GM19372 (cell line): Measurements from ENCODE around the gene NOC3L.
"Not testable (repeated sequence)": the region's sequence is repeated elsewhere in the genome, so short reads cannot be mapped to it uniquely, and the experiment has no call there.

Source experiments
- ATAC-seq: cut with Tn5 transposase; IDR thresholded peaks from one replicate; pipeline ENCODE4 v1.9.1; 2021; ENCODE audit warnings: mild to moderate bottlenecking, low read depth, moderate library complexity; ENCODE audit not compliant: unreplicated experiment

The NOC3L gene

DNA sequence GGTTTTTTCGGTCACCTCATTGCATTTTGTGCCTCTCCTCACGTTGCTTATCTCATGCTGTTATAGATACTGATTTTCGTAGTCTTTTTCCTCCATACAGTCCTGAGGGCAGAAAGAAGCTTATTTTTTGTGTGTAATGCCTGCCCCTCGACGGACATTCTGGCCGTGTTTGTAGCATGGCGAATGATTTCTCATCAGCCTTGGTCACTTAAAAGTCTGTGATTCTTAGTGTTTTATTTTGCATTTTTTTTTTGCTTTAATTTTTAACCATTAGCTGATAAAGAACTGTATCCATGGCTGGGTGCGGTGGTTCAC, 469 bp upstream of the NOC3L start:
- ATAC-seq = peak; percentile 27

DNA sequence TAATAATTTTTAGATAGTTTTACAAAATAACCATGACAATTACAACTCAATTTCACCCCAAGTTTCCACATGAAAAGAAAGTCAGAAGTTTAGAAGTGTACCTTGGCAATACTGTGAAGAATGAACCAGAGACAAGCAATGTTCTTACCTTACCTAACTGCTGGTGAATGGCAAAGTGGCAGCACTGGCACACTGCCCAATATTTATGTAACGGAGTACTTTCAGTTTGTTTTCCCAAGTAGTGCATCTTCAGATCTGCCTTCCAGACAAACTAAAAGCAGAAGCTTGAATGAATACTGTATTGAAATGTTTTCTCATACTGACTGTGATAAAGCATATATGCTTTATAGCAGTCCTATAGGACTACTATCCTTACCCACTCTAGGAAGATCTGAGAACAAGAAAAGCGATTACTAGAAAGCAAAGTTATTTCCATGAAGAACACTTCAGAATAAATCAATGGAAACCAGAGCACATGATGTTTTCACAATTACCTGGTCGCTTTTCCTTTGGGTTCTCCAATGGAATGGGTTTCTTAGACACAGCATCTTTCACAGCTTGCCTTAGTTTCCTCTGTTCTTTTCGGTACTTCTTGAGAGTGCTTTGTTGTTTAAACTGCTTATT, 1.5 kb downstream of the NOC3L start:
- ATAC-seq = no peak

DNA sequence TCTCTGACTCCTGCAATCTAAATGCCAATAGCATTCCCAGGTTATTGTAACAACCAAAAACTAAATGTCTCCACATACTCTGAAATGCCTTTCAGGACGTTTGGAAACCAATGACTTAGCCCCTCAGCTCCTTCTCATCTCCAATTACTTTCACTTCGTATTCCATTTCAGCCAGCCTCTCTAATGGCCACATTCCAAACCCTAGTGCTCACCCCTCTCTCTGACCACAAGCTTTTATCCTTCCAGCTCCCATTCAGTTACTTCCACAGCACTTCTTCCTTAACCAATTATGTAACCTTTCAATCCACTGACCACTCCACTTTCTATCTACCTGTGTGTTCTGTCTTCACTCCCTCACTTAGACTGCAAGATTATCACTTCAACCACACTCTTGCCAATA, 4.3 kb downstream of the NOC3L start:
- ATAC-seq = no peak

DNA sequence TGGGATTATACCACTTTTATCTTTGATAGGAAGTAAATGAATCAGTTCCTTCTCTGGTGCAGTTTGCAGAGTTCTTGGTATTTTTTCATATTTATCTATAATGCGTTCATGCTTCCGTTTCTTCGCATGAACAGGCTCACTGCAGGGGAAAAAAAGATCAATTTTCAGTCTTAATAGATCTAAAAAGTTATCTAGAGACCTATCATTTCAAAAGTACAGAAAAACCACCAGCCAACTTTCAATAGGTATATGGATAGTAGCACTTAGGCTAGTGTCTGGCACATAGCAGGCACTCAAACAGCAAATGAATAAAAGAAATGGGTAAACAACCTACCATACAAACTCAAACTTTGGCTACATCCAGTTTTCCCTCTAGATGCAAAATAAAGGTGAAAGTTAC, 5.5 kb downstream of the NOC3L start:
- ATAC-seq = no peak

DNA sequence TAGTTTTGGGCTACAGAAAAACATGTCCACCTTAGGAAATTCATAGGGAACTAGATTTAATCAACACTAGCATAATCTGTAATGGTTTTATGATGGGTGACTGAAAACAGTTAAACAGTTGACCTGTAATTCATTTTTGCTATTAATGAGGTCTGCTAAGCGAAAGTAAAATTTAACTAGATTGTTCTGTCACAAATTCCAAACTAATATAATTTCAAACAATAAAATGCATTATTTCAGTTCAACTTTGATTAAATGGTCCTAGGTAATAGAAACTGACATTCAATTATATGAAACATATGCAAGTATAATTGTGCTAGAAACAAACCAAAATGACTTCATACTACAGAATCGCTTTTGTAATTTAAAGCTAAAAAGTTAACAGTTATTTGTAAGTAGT, 6.9 kb downstream of the NOC3L start:
- ATAC-seq = no peak

DNA sequence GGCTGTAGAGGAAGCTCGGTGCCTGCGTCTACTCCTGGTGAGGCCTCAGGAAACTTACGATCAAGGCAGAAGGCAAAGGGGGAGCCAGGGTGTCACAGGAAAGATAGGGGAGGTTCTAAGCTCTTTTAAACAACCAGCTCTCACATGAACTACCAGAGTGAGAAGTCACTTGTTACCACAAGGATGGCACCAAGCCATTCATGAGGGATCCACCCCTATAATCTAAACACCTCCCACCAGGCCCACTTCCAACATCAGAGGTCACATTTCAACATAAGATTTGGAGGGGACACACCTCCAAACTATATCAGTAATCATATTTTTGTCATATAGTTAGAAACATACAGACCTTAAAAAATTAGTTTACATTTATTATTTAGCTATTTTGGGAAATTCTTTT, 9.4 kb downstream of the NOC3L start:
- ATAC-seq = no peak

DNA sequence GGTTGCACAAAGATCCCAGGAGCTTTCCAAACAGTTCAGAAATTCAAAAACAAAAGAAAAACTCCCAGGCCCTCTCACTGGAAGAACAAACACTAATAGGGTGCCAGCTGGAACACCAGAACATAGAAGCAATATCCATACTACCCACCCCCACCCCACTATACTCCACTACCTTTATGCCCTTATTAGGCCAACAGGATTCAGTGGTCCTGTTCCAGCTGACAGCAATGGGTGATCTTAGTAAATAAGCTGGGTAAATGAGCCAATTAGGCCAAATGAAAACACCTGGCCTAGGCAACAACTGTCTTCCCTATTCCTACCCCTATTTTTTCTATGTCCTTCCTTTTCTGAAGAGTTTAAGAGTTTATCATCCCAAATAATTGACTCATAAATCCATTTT, 11.7 kb downstream of the NOC3L start:
- no peak for ATAC-seq

DNA sequence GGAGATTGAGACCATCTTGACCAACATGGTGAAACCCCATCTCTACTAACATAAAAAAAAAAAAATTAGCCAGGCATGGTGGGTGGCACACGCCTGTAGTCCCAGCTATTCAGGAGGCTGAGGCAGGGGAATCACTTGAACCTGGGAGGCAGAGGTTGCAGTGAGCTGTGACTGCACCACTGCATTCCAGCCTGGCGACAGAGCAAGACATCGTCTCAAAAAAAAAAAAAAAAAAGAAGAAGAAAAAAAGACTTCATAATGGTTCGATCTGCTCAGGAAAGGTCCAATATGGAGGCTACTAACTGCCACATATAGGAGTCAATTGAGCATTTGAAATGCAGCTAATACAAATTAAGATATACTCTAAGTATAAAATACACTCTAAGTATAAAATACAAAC, 12.2 kb downstream of the NOC3L start:
- ATAC-seq = not testable (repeated sequence)

DNA sequence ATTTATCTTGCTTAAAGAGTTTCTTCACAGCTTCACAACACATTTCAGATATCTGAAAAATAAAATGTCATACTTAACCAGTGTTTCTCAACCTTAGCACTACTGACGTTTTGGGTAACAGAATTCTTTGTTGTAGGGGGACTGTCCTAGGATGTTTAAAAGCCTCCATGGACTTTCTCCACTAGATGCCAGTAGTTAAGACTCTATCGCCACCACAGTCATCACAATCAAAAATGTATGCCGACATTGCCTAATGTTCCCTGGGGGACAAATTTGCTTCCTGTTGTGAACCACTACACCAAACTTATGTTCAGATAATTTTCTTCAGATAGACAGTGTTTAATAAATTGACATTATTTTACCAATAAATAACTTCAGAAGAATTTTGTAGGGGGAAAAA, 13.4 kb downstream of the NOC3L start:
- ATAC-seq = no peak

DNA sequence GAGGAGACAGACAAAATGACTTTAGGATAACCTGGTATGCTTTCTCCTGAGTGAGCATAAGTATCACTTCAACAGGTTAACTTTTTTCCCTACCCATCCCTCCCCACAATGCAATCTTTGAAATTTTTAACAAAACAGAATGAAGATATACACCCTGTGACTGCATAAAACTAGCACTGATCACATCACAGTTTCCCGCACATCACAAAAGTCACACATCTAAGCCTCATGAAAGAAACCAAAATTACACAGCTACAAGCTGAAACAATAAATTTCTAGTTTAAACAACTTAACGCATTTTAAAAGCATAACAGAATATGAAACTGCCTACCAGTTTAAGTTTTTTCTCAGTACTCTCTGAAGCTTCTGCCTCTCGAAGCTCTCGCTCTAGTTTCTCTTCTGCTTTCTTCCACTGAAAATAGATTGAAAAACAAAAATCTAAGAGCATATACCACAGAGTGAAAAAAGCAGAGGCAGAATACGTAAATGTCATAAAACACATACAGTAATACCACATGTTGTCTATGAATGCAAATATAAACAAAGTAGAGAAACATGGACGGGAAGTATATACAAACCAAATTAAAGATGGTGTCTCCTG, 18.1 kb downstream of the NOC3L start:
- ATAC-seq = peak; percentile 95

DNA sequence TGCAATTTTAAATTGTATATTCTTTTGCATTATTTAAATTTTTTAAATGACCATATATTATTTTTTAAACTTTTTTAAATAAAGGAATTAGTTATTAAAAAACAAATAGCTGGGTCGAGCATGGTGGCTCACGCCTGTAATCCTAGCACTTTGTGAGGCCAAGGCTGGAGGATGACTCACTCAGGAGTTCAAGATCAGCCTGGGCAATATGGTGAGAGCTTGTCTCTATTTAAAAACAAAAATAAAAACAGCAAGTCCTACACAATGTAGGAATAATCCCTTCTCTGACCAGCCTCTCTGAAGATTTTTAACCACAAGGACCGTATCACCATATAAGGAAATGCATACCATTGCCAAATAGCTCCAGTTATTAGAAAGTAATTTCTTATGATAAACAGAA, 19.6 kb downstream of the NOC3L start:
- ATAC-seq = no peak

DNA sequence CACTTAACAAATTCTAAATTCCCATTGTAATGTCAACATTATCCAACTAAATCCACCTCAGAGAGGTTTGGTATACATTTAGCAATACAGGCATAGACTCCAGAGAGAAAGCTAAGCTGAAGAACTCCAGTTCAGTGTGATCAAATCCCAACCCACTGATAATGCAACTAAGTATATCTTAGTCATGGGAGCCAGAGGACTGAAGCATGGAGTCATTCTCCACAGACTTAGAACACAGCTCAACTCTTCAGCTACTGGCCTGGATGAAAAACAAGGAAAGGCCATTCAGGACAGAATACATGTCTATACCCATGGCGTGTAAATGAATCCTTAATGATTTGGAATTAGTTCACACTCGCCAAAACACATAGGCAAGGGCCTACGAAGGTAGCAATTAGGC, 27.9 kb downstream of the NOC3L start:
- ATAC-seq = no peak

DNA sequence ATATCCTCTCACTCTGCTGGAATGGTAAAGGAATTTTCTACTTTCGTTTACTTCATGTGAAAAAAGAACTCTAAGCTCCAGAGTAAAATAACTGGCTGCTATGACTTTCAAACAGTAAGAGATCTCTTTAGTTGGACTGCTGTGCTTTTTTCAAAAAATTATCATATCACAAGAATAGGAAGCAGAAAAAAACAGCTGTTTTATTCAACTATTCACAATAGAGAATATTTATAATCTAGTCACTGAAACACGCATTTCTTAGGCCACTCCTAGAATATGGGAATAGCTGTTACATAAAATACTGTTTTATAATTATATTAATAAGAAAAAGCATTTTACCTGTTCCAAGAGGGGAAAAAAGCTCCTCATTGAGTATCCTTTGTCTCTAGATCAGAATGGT, 29.7 kb downstream of the NOC3L start:
- no peak for ATAC-seq

DNA sequence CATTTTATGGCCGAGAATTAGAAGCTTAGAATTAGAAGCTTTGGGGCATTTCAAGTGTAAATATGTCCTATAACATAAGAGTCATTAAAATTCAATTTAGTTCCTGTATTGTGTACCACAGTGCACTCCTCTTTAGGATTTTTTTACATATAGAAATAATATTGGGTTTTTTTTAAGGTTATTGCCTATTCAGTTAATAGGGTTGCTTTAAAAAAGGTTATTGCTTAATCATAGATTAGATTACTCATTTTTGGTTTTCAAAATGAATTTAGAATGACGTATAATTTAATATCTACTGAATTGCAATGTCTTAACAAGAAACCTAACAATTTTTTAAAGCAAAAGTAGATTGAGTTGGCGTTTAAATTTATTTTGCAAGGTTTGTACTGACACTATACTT, 34.1 kb downstream of the NOC3L start:
- ATAC-seq = no peak

DNA sequence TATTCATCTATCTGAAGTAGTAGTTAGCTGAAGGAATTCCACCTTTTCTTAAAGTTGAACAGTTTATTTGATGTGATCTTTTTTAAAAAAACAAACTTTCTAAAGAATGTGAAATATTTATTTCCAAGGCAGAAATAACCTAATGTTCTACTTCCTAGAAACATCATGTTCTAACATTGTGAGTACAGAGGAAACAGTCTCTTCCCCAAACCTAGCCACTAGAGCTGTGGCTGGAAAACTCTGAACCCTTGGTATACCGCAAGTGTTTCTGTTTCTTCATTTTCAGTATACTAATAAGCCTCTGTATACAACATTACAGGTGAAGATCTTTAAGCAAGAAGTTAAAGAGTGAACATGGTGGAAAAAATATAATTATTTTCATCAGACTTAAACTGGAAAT, 35.1 kb downstream of the NOC3L start:
- no peak for ATAC-seq

DNA sequence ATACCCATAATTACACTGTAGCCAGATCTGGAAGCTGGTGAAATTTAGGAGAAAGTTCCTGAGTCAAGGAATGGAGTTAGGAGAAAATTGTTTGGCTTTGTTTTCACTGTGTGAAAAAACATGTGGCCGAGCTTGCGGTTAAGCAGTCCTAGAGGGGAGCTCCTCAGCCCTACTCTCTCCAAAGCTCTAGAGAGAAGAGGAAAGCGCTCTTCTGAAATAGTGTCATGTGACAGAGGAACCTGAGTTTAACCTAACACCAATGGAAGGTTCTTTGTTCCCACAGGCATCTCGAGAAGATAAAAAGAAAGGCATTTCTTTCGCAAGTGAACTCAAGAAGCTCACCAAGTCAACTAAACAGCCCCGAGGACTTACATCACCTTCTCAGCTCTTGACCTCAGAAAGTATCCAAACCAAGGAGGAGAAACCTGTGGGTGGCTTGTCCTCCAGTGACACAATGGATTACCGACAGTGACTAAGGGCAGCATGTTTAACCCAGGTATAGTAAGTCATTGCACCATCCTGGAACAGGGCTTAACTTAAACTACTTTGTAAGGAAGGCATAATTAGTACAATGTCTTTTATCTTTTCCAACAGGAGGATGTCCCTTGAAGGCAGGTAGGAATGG, 38.0 kb downstream of the NOC3L start:
- ATAC-seq = no peak

DNA sequence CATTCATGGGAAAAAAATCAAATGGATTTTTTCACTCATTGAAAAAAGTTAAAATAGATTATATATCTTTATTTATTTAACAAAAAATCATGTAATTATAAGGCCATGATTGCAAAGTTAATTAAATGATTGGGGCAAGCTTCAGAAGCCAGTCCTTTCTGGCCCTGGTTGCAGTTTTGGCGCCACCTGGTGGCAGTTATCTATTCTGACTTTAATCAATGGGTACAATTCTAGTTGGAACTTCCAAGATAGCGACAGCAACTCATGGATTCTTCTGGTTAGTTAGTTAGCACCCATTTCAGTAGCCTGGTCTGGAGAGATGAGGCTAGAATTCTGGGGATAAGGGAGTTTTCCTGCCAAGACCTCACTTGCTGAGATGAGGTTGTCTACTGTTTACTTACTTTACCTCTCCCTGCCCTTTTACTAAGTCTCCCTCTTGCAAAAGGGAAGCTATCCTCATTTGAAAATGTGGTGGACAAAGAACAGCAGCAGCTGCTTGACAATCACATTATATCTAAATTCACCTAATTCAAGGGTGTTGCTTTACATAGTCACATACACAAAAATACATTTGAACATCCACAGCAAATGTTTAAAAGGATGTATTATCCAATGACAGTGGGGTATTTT, 42.3 kb downstream of the NOC3L start:
- no peak for ATAC-seq

DNA sequence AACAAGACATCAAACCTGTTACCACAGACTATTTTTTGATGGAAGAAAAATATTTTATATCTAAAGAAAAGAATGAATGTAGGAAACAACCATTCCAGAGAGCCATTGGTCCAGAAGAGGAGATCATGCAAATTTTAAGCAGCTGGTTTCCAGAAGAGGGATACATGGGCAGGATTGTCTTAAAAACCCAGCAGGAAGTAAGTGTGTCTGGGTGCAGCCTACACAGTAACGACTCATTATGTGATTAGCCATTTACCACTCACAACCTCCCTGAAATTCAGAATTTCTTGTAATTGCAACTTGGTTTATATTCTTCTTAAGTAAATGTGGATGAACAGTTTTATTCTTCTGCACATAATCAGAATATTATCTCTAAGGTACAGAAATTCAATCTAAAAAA, 46.2 kb downstream of the NOC3L start:
- ATAC-seq = no peak

DNA sequence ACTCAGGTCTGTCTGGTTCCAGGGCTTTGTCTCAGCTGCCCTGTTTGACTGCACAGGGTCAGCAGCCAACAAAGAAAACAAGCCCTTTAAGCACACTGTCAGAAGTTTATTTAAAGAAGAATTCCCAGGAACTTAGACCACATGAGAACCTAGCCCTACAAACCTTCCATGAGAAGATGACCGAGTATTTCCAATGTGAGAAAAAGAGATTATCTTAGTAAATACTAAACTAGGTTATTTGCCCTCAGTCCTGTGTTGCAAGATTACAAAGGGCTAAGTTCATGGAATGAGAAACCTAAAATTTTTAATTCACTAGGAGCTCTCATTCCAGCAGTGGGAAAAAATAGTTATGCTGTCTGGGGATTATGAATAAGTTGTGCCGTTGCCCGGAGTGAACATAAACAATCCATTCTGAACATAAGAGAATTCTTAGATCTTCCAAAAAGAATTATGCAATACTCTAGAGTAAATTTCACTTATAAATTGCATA, 46.7 kb downstream of the NOC3L start:
- ATAC-seq = no peak

DNA sequence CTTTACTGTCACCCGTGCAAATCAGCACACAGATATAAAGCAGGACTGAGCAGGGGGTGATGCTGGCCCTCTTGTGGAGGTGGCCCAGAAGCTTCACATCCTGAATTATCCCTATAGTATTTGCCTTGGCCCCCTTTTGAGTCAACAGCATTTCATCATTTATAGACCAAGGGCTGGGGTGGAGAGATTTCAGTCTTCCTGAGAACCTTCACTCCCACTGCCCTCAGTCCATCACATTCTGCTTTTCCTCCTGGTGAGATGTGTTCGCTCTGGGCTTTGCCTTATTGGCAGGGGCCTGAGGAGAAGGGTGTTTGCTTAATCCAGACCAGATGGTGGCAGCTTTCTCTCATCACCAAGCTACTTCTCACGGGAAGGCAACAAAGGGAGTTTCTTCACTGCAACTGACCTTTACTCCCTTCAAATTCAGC, 47.7 kb downstream of the NOC3L start:
- no peak for ATAC-seq

DNA sequence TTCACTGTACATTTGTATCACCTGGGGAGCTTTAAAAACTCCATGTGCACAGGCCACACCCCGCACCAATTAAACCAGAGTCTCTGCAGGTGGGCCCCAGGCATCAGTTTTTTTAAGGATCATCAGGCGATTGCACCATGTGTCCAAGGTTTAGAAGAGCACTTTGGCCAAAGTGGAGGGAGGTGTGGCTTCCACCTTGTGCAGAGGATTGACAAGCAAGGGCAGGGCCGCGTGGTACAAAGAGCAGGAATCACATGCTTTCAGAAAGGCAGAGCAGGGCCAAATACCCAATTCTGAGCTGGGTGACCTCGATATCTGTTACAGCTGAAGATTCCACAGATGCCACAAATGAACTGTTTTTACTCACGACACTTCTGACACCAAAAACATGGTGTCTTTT, 52.4 kb downstream of the NOC3L start:
- ATAC-seq = no peak

DNA sequence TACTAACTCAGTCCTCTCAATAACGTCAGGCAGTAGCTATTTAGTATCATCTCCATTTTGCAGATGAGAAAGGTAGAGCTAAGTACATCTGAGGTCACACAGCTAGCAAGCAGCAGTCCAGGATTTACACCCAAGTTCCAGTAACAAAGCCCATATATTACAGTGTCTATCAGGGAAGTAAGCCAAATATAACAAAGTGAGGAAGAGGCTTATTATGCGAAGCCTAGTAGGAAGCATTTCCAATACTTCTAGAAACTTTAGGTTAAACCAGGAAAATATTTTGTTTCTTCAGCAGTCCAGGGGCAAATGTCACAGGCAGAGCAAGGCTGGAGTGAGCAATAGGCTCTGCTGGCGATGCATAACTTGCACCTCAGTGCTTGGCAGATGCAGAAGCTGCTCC, 53.9 kb downstream of the NOC3L start:
- no peak for ATAC-seq
